HG03135 (cell line): ENCODE results near the gene HCAR2.
"Not testable (repeated sequence)": the region's sequence is repeated elsewhere in the genome, so short reads cannot be mapped to it uniquely, and the experiment has no call there.

ENCODE experiments used
- ATAC-seq: cut with Tn5 transposase; IDR thresholded peaks from one replicate; pipeline ENCODE4 v1.9.1; 2021; ENCODE audit warnings: mild to moderate bottlenecking, moderate library complexity; ENCODE audit not compliant: unreplicated experiment

The HCAR2 gene

GRCh38 chr12:122721057-122721545 is 17.9 kb upstream of the HCAR2 start:
- no peak for ATAC-seq

DNA sequence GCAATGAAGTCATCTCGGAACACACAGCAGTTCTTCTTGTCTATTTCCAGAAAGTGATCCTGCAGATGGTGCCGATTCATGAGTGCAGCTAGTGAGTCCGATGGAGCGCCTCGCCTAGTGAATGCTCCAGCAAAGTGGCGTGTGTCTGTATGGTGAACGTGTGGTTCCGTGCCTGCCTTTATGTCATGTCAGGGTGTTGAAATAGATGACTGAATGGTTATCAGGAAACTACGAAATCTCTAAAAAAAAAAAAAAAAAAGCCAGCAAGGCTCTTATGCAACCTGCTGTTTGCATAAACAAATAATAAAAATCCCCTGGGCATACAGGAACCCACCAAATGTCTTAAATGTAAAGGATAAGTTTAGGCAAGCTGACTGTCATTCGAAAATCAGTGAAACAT is 13.5 kb upstream of the HCAR2 start, which contains the start of gene HCAR3:
TSS of gene HCAR3 (minus strand) at position 154 of the 400 bp plus-strand sequence. CDS start at position 80, 74 bp downstream.
- ATAC-seq: not testable (repeated sequence)

DNA sequence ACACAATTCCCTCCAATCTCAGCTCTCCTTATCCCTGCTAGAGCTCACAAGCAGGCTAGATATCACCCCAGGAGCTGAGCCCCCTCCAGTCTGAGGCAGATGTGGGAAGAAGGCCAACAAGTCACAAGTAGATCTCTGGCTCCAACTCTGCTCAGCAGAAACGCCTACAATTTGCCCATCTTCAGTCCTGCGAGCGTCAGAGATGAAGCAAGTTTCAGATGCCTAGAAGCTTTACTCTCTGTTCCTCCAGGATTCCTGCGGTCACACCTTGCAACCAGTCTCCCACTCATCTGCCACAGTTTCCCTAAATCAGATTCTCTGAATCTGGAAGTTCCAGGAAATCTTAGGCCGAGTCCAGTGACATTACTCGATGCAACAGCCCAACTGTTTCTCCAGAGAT is 12.1 kb upstream of the HCAR2 start:
- not testable (repeated sequence) for ATAC-seq

DNA sequence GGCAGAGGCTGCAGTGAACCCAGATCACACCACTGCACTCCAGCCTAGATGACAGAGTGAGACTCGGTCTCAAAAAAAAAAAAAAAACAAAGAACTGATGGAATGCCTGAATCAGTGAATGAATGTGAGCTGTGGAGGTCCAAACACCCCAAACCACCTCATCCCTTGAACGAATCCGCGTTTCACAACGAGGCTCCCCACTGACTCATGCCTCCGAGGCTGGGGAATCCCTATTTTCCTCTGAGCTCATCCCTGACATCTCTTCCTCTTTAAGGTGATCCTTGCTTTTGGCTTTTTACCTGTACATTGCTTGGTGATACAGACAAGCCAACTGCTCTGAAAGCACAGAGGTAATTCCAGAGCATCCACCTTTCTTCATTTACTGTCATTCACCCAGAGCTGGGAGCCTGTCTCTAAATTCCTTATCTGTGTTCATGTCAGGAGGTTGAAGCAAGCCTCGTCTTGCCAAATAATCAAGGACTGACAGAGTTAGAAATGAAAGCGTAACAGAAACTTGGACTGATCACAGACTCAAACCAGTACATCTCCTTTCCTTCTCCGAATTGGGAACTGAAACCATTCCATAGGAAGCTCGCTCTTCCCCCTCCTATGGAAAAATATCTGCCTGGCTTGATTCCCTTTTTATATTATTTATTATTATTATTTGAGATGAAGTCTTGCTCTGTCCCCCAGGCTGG is 10.5 kb upstream of the HCAR2 start:
- ATAC-seq: not testable (repeated sequence)

DNA sequence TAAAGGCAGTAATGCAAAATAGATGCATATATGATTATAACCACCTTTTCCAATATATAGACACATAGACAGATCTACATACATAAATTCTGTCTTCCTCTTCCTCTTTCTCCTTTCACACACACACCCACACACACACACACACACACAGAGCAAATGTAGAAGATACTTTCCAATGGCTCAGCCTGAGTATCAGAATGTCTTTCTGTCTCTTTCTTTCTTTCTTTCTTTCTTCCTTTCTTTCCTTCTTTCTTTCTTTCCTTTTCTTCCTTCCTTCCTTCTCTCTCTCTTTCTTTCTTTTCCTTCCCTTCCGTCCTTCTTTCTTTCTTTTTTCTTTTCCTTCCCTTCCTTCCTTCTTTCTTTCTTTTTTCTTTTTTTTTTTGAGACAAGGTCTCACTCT is 8.1 kb upstream of the HCAR2 start:
- ATAC-seq: not testable (repeated sequence)

- not testable (repeated sequence) for ATAC-seq
These were observed 7.2 kb upstream of the HCAR2 start for GRCh38 chr12:122710341-122710740.

GRCh38 chr12:122709287-122709686 is 6.1 kb upstream of the HCAR2 start:
- not testable (repeated sequence) for ATAC-seq

GRCh38 chr12:122703841-122704240 is 684 bp upstream of the HCAR2 start:
- ATAC-seq: not testable (repeated sequence)

GRCh38 chr12:122701481-122701880 is 1.7 kb downstream of the HCAR2 start:
- ATAC-seq: not testable (repeated sequence)

DNA sequence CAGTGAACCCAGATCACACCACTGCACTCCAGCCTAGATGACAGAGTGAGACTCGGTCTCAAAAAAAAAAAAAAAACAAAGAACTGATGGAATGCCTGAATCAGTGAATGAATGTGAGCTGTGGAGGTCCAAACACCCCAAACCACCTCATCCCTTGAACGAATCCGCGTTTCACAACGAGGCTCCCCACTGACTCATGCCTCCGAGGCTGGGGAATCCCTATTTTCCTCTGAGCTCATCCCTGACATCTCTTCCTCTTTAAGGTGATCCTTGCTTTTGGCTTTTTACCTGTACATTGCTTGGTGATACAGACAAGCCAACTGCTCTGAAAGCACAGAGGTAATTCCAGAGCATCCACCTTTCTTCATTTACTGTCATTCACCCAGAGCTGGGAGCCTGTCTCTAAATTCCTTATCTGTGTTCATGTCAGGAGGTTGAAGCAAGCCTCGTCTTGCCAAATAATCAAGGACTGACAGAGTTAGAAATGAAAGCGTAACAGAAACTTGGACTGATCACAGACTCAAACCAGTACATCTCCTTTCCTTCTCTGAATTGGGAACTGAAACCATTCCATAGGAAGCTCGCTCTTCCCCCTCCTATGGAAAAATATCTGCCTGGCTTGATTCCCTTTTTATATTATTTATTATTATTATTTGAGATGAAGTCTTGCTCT is 3.0 kb downstream of the HCAR2 start:
- not testable (repeated sequence) for ATAC-seq

DNA sequence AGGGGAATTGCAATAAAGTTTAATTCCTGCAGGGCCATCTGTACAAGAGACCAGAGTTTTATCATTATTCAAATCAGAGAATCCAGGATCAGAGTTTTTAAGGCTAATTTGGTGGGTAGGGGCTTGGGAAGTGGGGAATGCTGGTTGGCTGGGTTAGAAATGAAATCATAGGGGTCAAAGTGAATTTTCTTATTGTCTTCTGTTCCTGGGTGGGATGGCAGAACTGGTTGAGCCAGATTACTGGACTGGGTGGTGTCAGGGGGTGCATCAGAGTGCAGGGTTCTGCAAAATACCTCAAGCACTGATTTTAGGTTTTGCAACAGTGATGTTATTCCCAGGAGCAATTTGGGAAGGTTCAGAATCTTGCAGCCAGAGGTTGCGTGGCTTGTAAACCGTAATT is 6.2 kb downstream of the HCAR2 start:
- ATAC-seq: not testable (repeated sequence)

DNA sequence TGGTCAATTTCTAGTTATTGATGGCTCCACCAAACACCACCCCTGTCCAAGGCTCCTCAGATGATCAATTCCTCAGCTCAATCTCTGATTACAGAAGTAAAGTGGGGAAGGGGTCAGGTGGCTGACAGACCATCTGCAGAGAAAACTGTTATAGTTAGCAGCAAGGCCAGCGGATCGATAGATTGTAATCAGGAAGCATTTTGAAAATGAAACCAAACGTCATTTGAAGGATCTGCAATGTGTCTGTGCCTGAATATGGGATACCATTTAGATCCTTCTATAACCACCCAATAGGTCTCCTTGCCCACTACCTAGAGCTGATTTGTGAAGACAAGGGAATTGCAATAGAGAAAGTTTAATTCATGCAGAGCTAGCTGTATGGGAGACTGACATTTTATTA is 11.6 kb downstream of the HCAR2 start:
- no peak for ATAC-seq

DNA sequence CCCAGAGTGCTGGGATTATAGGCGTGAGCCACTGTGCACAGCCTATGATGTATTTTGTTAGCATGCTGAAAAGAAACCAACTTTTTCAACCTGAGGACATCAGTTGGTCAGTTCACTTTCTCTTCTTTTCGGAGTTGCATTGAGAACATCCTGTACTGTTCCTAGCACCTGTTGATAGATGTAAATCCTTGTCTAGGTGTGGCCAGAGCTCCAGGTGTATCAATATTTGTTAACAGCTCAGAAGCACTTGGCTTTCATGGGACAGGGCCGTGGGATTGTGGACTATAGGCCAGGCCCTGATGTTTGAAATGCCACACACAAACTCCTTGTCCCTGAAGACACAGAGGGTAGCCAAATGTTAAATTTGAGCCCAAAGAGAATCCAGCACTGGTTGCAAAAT is 14.9 kb downstream of the HCAR2 start:
- ATAC-seq: no peak

- ATAC-seq: no peak
These were observed 16.1 kb downstream of the HCAR2 start for GRCh38 chr12:122687086-122687485.

DNA sequence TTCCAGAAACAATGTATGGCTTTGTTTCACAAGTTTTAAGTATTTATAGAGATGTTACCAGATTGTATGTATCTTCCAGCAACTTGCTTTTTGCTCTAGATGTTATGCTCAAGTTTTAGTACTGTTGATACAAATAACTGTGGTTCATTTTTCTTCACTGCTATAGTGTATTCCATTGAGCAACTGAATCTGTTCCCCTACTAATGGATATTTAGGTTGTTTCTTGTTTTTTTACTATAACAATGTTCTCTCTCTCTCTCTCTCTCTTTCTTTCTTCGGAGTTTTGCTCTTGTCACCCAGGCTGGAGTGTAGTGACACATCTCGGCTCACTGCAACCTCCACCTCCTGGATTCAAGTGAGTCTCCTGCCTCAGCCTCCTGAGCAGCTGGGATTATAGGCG is 16.6 kb downstream of the HCAR2 start:
- no peak for ATAC-seq

DNA sequence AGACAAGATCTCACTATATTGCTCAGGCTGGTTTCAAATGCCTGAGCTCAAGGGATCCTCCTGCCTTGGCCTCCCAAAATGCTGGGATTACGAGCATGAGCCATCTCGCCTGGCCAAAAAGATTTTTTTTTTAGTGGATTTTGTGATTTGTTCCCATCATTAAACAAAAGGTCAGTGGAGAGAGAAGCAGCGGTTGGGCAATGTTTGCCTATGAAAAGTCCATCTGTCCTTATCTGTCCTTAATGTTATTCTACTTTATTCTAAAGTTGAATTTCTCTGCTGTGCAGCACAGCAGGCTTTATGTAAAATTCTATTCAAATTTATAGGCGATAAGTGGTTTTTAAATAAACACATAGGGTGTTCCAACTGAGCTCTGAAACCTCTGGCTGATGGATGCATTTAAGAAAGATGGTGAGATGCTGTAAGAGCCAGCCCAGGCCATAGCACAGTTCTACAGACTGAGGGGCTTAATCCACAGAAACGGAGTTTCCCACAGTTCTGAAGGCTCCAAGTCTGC is 18.8 kb downstream of the HCAR2 start:
- no peak for ATAC-seq

DNA sequence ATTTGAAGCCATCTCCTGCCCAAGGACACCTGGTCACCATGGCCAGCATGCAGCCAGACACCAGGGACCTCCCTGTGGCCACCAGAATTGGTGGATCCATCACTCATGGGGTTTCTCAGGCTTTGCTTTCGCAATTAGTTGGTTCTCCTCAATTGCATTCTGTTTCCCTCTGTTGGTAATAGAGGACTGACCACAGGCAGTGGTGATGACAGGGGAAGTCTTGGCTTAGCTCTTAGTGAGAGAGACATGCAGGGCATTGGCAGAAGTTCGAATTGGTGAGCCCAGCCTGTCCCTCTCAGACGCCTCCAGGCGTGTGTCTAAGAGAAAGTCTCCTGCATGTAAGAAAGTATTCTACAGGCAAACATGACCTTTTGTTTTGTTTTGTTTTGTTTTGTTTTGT is 21.3 kb downstream of the HCAR2 start:
- no peak for ATAC-seq

- not testable (repeated sequence) for ATAC-seq
These were observed 22.2 kb downstream of the HCAR2 start for GRCh38 chr12:122680989-122681388.

- ATAC-seq: not testable (repeated sequence)
These were observed 26.4 kb downstream of the HCAR2 start for GRCh38 chr12:122676781-122677180.

DNA sequence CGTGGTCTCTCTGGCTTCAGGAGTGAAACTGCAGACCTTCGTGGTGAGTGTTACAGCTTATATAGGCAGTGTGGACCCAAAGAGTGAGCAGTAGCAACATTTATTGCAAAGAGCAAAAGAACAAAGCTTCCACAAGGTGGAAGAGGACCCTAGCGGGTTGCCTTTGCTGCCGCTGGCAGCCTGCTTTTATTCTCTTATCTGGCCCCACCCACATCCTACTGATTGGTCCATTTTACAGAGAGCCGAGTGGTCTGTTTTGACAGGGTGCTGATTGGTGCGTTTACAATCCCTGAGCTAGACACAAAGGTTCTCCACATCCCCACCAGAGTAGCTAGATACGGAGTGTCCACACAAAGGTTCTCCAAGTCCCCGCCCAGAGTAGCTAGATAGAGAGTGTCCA is 27.1 kb downstream of the HCAR2 start:
- not testable (repeated sequence) for ATAC-seq

- ATAC-seq: no peak
These were observed 30.6 kb downstream of the HCAR2 start for GRCh38 chr12:122672515-122672914.
